ENCODE measurements around the gene TBCA.

The TBCA gene

GRCh38 chr5:77641963-77642737 is 134.0 kb downstream of the TBCA start:
- Histone ChIP-seq H3K9ac (no peak overlapping the region), H3K27me3 (peaks cover 98 to 100% (median 100%) of the 10 kb centered on the region in 11 experiments), H3K27ac (no peak overlapping the region), H3K36me3 (no peaks in the 10 kb centered on the region), H3K4me1 (peaks cover 0 to 15% (median 5%) of the 10 kb centered on the region in 10 experiments; a peak in 6 of 20 replicates), H3K9me3 (replicated peaks in 1 of 11) (peaks cover 20 to 54% (median 34%) of the 10 kb centered on the region in 11 experiments), H3K4me2 (no peak overlapping the region), H4K20me1 (peaks cover 0 to 67% (median 50%) of the 10 kb centered on the region in 11 experiments; a peak in 17 of 22 replicates), H3K4me3 (no peak overlapping the region)
- TF ChIP-seq Cebpa-rat (IDR thresholded peaks at IDR 0.05), result no peak

GRCh38 chr5:77641397-77641943 is 134.7 kb downstream of the TBCA start:
- Histone ChIP-seq H3K27me3 (peaks cover 100% of the 10 kb centered on the region in 11 experiments), H3K9ac (no peak overlapping the region), H3K4me2 (no peak overlapping the region), H3K4me1 (peaks cover 0 to 15% (median 5%) of the 10 kb centered on the region in 10 experiments; a peak in 6 of 20 replicates), H3K27ac (no peak overlapping the region), H3K36me3 (no peaks in the 10 kb centered on the region), H3K4me3 (no peak overlapping the region), H3K9me3 (replicated peaks in 1 of 11) (peaks cover 26 to 60% (median 39%) of the 10 kb centered on the region in 11 experiments), H4K20me1 (peaks cover 0 to 68% (median 50%) of the 10 kb centered on the region in 11 experiments; a peak in 17 of 22 replicates)
- TF ChIP-seq Cebpa-rat (IDR thresholded peaks at IDR 0.05), result no peak

Data from BLaER1 treated with 17β-estradiol and CSF1 and Interleukin-3, amounts not matched to agents 10 nM and 100 nM (cell line).